ENCODE results near the gene BRIP1.

Gene BRIP1

DNA sequence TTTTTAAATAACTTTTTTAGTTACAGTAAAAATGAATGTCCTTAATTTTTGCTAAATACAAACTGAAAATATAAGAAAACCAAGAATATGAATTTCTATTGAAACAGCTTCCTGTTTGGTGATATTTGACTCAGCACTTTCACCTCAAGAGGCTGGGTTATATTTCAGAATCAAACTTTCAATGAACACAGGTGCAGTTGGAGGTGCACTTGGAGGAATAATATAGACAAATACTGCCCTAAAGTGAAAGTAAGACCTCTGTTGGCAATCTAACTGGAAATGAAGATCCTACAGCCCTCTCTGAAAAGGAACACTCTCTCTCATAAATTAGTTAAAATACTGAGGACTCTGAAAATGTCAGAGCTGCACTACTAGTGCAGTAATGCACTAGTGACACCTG is 106.2 kb downstream of the BRIP1 start:
- no peak for DNase-seq (ENCODE audit: low read depth)

DNA sequence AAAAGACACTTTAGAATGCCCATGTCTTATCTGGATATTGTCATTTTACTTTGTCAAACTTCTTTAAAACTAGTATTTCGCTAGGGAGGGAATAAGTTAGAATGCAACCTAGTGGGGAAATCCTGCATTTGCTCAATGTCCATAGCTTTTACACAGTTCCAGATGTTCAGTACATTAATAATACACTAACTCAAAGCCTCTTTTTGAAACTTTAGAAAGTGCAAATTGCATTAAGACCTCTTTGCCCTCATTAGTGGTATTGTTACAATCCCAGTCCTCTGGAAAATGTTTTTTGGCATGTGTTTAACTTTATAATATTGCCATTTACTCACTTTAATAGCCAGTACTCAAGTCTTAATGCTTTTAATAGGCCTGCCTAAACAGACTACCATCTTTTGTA is 106.8 kb downstream of the BRIP1 start:
- DNase-seq (ENCODE audit: low read depth) = no peak

DNA sequence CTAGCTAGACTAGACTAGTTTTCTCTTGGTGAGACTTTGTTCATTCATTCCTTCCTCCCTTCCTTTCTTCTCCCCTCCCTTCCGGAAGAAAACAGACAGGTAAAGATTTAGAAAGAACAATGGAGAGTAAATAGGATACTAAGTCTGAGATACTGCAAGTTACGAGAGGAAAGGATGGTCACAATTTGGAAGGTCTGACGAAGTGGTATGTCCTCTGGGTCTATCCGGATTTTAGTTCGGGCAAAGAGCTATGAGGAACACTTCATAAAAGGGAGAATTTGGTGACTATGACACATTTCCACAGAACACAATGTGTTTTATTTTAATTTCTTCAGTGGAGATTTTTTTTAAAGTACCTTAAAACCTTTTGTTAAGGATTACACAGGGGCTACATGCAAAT is 107.7 kb downstream of the BRIP1 start:
- DNase-seq (ENCODE audit: low read depth) = no peak

DNA sequence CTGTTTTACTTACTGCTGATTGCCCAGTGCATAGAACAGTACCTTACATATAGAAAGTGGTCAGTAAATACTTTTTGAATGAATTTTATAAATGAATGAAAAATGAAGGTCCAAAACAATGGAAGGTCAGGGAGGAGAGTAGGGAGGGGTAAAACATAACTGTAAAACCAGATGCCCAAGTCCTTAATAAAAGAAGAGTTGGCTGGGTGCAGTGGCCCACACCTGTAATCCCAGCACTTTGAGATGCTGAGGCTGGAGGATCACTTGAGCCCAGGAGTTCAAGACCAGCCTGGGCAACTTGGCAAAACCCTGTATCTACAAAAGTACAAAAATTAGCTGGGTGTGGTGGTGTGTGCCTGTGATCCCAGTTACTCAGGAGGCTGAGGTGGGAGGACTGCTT is 108.2 kb downstream of the BRIP1 start:
- DNase-seq (ENCODE audit: low read depth) = no peak

DNA sequence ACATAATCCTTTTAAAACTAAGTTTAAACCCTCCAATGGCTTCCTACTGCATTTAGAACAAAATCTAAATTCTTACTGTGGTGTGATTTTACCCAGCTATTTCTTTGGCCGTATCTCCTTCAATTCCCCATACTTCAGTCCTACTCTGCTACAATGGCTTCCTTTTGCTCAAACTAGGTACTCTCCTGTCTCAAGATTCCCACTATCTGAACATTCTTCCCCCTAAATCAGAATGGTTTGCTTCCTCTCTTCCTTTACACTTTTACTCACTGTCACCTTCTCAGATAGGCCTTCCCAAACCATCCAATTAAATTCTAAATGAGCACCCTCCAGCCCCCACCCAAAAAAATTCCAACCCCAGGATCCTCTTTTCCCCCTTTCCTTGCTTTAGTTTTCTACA is 109.2 kb downstream of the BRIP1 start:
- DNase-seq (ENCODE audit: low read depth) = no peak

DNA sequence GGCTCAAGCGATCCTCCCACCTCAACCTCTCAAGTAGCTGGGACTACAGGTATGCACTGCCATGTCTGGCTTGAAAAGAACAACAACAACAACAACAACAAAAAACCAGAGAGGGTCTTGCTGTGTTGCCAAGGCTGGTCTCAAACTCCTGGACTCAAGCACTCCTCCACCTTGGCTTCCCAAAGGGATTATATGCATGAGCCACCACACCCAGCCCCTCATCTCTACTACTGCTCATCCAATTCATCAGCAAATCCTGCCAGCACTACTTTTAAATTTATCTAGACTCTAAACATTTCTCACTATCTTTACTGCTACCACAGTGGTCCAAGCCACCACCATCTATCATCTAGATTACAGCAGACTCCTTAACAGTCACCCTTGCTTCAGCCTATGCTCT is 109.6 kb downstream of the BRIP1 start:
- no peak for DNase-seq (ENCODE audit: low read depth)

DNA sequence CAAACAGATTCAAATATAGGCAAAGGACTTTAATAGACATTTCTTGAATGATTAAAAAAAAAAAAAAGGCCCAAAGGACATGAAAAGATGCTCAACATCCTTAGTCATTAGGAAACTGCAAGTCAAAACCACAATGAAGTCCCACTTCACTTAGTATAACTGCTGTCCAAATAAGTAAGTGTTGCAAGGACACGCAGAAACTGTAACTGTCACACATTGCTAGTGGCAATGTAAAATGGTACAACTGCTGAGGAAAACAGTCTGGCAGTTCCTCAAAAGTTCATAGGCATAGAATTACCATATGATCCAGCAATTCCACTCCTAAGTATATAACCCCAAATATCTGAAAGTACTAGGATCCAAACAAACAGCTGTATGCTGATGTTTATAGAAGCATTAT is 112.7 kb downstream of the BRIP1 start:
- DNase-seq (ENCODE audit: low read depth) = no peak

DNA sequence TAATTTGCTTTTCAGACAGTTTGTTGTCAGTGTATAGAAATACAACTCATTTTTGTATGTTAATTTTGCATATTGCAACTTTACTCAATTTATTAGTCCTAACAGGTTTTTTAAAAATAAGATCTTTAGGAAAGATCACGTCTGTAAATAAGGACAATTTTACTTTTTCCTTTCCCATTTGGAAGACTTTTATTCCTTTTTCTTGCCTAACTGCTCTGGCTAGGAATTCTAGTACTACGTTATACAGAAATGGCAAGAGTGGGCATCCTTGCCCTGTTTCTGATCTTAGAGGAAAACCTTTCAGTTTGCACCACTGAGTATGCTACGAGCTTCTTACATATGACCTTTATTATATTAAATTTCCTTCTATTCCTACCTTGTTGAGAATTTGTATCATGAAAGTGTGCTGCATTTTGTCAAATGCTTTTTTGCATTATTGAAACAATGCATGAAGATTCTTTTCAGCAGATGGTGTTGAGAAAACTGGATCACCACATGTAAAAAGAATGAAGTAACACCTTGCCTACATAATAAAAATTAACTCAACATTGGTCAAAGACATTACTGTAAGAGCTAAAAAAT is 113.4 kb downstream of the BRIP1 start:
- no peak for DNase-seq (ENCODE audit: low read depth)

DNA sequence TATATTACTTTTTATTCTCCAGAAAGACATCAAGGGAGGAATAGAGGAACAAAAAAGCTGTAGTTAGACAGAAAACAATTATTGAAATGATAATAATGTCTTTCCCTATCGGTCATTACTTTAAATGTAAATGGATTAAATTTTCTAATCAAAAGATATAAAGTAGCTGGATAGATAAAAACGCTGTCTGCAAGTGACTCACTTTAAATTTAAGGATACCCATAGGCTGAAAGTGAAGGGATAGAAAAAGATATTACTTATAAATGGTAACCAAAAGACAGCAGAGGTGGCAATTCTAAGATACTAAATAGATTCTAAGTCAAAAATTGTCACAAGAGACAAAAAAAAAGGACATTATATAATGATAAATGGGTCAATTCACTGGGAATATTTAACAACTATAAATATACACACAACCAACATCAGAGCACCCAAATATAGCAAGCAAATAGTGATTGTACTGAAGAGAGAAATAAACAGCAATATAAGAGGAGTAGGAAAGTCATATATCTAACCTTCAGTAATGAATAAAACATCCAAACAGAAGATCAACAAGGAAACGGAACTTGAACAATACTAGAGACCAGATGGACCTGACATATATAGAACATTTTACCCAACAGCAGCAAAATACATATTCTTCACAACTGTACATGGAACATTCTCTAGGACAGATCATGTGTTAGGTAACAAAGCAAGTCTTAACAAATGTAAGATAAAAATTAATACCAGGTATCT is 116.9 kb downstream of the BRIP1 start:
- no peak for DNase-seq (ENCODE audit: low read depth)

DNA sequence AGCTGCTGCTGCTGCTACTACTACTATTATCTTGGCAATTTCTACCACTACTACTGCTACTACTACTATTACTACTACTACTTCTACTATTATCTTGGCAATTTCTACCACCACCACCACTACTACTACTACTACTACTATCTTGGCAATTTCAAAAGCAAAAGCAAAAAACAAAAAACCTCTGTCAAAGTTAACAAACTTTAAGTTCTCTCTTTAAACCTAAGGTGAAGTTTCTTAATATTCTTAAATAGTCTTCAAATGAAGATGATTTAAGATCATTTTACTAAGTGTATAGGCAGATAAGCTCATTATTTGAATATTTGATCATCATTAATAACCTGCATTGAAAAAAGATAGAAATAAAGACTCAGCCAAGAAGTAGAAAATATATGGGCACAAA is 118.5 kb downstream of the BRIP1 start:
- no peak for DNase-seq (ENCODE audit: low read depth)

DNA sequence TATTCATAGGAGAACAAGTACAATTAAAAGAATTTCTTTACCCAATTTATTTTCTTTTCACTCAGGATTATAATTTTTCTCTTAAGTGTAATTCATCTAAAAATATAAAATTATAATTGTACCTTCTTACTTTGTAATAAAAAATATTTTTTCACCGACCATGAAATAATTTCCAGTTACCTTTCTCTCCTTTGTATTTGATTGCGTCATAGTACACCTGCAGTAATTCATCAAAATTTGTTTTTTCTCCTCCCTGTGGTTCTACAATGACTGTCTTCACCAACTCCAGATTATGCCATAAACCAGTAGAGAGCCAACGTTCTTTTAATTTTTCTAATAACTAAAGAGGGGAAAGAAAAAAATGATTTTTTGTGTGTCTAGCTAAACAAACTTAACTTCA is 119.1 kb downstream of the BRIP1 start:
- no peak for DNase-seq (ENCODE audit: low read depth)

DNA sequence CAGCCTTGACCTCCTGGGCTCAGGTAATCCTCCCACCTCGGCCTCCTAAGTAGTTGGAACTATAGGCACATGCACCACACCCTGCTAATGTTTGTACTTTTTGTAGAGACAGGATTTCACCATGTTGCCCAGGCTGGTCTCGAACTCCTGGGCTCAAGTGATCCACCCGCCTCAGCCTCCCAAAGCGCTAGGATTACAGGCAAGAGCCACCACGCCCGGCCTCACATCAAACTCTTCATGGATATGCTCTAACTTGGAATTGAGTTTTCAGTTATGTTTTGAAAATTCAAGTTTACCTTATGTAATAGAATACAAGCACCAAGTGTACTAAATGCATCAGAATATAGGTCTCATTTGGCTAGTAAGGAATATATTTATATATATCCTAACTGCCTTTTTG is 119.6 kb downstream of the BRIP1 start:
- DNase-seq (ENCODE audit: low read depth) = no peak

DNA sequence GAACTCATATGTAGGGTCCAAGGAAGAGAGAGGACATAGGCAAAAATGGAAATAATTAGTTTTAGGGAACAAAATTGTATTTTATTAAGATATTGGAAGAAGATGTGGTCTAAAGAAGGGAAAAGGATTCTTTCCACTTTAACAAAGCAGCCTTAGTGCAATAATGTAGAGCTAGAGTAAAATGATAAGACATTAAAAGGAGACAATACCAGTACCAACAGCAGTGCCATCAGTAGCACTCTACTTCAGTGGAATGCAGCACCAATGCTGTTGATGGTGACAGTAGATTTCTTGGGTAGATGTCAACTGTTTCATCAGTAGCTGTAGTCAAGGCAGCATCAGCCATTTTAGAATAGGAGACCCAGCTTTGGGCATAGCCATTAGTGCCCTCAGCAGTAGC is 124.3 kb downstream of the BRIP1 start:
- no peak for DNase-seq (ENCODE audit: low read depth)

DNA sequence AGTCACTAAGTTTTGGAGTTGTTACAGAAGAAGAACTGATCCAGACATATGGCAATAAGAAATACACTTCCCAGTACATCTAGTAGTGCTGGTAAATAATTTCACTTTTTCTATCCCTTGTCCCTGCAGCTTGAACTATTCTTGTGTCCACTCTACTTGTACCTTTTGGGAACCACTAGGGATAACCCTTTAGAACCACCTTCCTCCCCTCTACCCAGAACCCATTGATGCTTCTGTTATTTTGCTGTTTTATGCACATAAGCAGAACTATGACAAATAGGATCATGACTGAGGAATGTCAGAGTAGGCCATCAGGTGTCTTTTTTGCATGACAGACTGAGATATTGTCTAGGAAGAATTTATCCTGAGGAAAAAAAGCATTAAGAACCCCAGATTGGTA is 125.1 kb downstream of the BRIP1 start:
- DNase-seq (ENCODE audit: low read depth) = no peak

DNA sequence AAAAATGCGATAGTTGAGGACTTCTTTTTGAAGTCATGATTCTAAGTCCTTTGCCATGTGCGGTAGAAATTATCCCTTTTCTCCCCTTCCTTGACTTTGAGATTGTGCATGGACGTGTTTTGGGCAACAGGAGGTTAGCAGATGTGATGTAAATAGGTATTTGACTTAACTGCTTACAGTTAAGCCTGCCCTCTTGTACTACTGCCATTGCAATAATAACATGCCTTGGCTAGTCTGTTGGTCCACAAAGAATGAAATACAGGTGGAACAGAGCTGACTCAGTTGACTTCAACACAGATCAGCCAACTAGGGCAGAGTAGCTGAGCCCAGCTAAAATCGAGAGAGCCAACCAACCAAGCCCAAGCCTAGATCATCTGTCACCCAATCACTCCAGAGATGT is 125.5 kb downstream of the BRIP1 start:
- DNase-seq (ENCODE audit: low read depth) = no peak

DNA sequence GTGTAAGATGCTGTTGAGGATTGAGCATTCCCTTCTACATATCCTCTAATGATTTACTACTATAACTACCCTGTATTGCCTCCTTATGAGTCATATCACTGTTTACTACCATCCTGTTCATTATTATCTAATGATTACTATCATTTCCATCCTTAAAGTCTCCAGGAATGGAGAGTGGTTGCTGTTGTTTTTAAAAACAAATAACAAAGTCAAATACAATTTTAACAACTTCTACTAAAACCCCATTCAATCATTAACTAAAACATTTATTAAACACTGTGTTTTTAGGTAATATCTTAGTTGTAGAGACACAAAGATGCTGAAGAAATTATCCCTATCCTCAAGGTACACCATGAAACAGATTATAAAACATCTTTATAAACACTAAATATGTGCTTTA is 126.9 kb downstream of the BRIP1 start:
- no peak for DNase-seq (ENCODE audit: low read depth)

DNA sequence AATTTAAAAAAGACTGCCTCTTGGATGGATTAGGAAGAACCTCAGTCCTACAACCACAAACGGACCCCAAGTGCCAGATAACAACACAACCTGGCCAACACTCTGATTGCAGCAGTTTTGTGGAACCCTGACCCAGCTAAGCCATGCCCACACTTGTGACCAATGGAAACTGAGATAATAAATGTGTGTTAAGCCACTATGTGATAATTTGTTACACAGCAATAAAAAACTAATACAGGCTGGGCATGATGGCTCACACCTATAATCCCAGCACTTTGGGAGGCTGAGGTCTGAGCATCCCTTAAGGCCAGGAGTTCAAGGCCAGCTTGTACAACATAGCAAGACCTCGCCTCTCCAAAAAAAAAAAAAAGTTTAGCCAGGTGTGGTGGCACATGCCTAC is 127.5 kb downstream of the BRIP1 start:
- no peak for DNase-seq (ENCODE audit: low read depth)

DNA sequence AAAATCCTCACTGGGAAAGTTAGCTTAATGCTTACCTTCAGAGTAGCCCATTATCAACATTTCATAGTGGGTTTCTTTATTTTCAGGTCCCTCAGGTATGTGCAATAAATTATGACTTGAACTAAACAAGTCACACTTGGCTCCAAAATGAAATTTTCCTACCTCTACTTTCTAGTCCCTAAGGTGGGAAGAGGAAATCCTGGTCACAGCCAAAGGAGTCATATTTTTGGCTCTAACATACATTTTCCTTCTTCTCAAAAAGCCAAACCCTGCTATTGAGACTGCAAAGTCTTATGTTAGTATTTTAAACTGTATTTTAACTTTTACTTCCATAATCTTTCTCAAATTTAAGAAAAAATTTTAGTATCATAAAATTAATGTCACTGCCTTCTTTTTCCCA is 128.9 kb downstream of the BRIP1 start:
- DNase-seq (ENCODE audit: low read depth) = no peak

DNA sequence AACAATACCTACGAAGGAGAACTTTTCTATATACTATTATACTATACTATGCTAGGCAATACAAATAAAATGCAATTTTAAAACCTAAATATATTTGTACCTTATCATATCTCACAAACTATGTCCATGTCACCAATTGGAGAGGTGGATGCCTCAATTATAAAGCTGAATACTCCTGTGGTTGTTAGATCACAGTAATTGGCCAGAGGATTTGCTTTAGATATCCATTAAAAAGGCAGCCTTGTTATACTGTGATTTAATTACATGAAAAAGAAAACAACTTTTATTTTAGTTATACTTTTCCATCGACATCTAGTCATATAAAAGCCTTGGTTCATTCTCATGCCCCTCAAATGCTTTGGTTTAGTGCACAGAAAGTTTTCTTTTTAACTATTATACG is 129.3 kb downstream of the BRIP1 start:
- DNase-seq (ENCODE audit: low read depth) = no peak

DNA sequence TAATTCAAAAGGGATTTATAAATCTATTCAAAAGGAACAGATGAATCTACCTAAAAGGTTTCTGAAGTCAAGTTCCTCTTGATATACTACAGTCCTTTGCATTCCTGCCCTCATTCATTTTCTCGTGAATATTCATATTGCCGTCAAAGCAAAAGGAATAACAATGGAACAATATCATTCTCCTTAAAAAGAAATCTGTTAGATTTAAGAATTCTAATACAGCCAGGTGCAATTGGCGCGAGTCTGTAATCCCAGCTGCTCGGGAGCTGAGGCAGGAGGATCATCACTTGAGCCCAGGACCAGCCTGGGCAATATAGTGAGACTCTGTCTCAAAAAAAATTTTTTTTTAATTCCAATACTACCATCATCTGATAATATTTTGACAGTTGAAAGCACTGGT is 130.3 kb downstream of the BRIP1 start:
- DNase-seq (ENCODE audit: low read depth) = no peak

DNA sequence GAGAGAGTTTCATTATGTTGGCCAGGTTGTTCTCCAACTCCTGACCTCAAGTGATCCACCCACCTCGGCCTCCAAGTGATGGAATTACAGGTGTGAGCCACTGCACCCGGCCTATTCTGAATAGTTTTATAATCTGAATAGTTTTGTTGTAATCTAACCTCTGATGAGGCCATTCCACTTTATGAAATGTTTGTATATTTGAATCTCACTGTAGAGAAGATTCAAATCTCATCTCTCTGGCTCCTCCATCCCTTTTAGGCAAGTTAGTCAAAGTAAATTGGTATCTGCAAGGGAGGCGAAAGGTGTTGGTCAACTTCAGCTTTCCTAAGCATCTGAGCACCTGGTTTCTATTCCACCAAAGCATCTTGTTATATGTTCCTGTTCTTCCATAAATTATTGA is 131.2 kb downstream of the BRIP1 start:
- no peak for DNase-seq (ENCODE audit: low read depth)

DNA sequence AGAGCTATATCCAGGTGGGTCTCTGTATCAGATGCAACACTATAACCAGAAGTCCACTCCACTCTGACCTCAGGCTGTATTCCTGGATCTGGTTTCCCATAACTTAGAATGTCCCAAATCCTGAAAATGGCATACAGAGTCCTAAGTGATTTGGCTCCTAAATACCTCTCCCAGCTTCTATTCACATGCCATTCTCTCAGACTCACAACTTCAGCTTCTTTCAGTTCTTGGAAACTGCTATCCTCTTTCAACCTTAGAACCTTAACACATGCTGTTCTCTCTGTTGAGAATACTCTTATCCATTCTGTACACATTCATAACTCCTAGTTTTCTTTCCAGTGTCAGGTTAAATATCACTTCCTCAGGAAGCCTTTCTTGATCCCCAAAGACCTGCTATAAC is 132.0 kb downstream of the BRIP1 start:
- no peak for DNase-seq (ENCODE audit: low read depth)

DNA sequence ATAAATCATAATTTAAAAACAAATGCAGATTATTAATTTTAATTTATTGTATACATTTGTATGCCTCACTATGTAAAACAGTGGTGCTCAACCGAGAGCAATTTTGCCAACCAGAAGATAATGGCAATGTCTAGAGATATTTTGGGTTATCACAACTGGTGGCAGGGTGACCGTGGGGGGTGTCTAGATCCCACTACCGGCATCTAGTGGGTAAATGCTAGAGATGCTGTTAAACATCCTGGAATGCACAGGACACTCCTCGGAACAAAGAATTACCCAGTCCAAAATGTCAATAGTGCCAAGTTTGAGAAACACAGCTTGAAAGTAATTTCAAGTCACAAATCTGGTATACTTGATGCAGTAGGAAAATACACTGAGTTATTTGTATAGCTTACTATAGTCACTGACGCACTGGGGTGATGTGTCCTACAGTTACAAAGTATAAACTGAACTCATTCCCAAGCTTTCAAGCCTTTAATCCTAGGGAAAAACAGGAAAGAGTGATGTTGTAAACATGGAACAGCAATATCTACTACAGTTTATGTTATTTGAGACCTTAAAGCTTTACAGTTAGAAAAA is 133.5 kb downstream of the BRIP1 start:
- no peak for DNase-seq (ENCODE audit: low read depth)

DNA sequence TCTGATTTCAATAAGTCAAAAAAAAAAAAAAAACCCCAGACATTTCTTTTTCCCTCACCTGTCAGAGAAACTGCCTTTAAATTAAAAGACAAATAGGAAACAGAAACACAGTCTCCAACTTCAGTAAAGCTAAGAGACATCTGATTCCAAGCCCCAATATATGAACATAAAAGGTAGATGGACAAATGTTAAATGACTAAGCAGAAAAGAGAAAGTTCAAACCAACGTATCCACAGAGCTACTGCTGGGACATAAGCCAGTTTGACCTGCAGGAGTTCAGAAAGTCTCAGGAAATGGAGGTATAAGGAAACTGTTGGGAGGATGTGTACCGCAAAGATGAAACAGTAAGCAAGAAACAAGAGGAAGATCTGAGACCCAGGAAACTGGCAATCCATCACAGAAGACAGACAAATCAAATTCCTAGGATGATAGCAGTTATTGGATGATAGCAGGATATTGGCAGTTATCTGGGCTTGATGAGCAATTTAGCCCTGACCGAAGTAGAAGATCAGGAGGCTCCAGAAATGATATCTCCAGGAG is 135.0 kb downstream of the BRIP1 start:
- no peak for DNase-seq (ENCODE audit: low read depth)
